Measurements from ENCODE around the gene IKZF1. TPM values are rescaled to one million over a fixed set of nuclear protein-coding genes. Genes with fewer than 3 reads are reported as not detected.

IKZF1 gene
- not detected in 2 replicates for total RNA-seq

GRCh38 chr7:50304129-50304910, at the start of gene IKZF1:
TSS of gene IKZF1 (plus strand) at chr7:50304716. CDS start at chr7:50319062, 14,346 bp downstream.

GRCh38 chr7:50449881-50450589, 145.5 kb downstream of the IKZF1 start, which contains the start of gene FIGNL1:
TSS of gene FIGNL1 (minus strand) at chr7:50450350. CDS start at chr7:50447287, 3,063 bp downstream.

Other genes with a start within 250 kb of the IKZF1 start
- gene ZPBP, start 211.5 kb upstream of the IKZF1 start, total RNA-seq: not detected in 2 replicates
- gene FIGNL1, start 145.6 kb downstream of the IKZF1 start, total RNA-seq: 5.0 and 7.0 TPM in 2 replicates

Data from smooth muscle cell of bladder (primary cell).